PC-9 (cell line): Measurements from ENCODE around the gene FGF12. TPM values are rescaled to one million over a fixed set of nuclear protein-coding genes. Genes with fewer than 3 reads are reported as not detected.

ENCODE experiments used
- BruUV-seq: library from RNA; stranded (reverse); fragments of 400-500 nt; replicated peaks from 2 replicates; lab custom pipeline; 2021; lab: Mats Ljungman, UMichigan
- CTCF ChIA-PET: fragments of 300-600 bp; sonication (Branson Sonifier 250); formaldehyde crosslinking; loops from one replicate; lab custom pipeline; 2022; ENCODE audit warnings: antibody characterized with exemption; lab: Charles Lee
- POLR2A ChIA-PET: fragments of 300-600 bp; sonication (Branson Sonifier 250); formaldehyde crosslinking; loops from one replicate; lab custom pipeline; 2022; ENCODE audit warnings: antibody characterized with exemption; ENCODE audit not compliant: unreplicated experiment; lab: Charles Lee
- DNase-seq, 2 experiments: peaks; one replicate each; pipeline versions ENCODE4 v3.0.0 to v3.0.0-alpha.2; 2015 to 2022; ENCODE audit warnings: mixed read lengths in 1 of 2
- H2AFZ ChIP-seq: fragments of 200-600 bp; sonication (generic); 2 replicates; pipeline ENCODE4 v1.8.1; 2017; ENCODE audit warnings: antibody characterized with exemption
- H3F3A ChIP-seq: fragments of 200-600 bp; sonication (generic); 2 replicates; pipeline ENCODE4 v1.8.1; 2017; ENCODE audit warnings: antibody characterized with exemption, mild to moderate bottlenecking, low read depth; ENCODE audit not compliant: insufficient read depth
- H3K27ac ChIP-seq: fragments of 200-600 bp; sonication (generic); 2 replicates; pipeline ENCODE4 v1.6.1; 2016; ENCODE audit warnings: mixed run types
- H3K27me3 ChIP-seq: fragments of 200-600 bp; sonication (generic); 2 replicates; pipeline ENCODE4 v1.6.1; 2016; ENCODE audit warnings: low read depth, mixed run types; ENCODE audit not compliant: insufficient read depth
- H3K36me3 ChIP-seq: fragments of 200-600 bp; sonication (generic); 2 replicates; pipeline ENCODE4 v1.6.1; 2016; ENCODE audit warnings: low read depth, mixed run types
- H3K4me1 ChIP-seq: fragments of 200-600 bp; sonication (generic); replicated peaks from 2 replicates; pipeline ENCODE4 v1.6.1; 2016; ENCODE audit warnings: mixed run types; ENCODE audit not compliant: insufficient read depth
- H3K4me2 ChIP-seq: fragments of 200-600 bp; sonication (generic); 2 replicates; pipeline ENCODE4 v1.6.1; 2017; ENCODE audit warnings: mixed run types
- H3K4me3 ChIP-seq: fragments of 200-600 bp; sonication (generic); 2 replicates; pipeline ENCODE4 v1.6.1; 2016; ENCODE audit warnings: mixed run types
- H3K79me2 ChIP-seq: fragments of 200-600 bp; sonication (generic); 2 replicates; pipeline ENCODE4 v1.6.1; 2017; ENCODE audit warnings: low read depth, mixed run types
- H3K9me2 ChIP-seq: fragments of 200-600 bp; sonication (generic); 2 replicates; pipeline ENCODE4 v1.8.1; 2017; ENCODE audit warnings: mild to moderate bottlenecking; ENCODE audit not compliant: insufficient read depth
- H3K9me3 ChIP-seq: fragments of 200-600 bp; sonication (generic); 2 replicates; pipeline ENCODE4 v1.8.1; 2016; ENCODE audit warnings: low read depth; ENCODE audit not compliant: insufficient read depth
- H4K20me1 ChIP-seq: fragments of 200-600 bp; sonication (generic); 2 replicates; pipeline ENCODE4 v1.8.1; 2017; ENCODE audit not compliant: insufficient read depth
- EZH2 ChIP-seq: fragments of 200-600 bp; sonication (generic); IDR thresholded peaks from 2 replicates; pipeline ENCODE4 v1.8.0; 2017; ENCODE audit warnings: antibody characterized with exemption, low read depth
- intact Hi-C: fragments of 100-400 bp; cut with micrococcal nuclease; formaldehyde crosslinking; loops from one replicate; pipeline ENCODE4 v1.10.0; 2022; ENCODE audit not compliant: unreplicated experiment
- total RNA-seq: library from RNA; stranded (reverse); gene quantifications from 2 replicates; pipeline ENCODE4 v1.2.3, GENCODE V29; 2021
- TF ChIP-seq, protein P1 (sequence below): fragments of 200-600 bp; sonication (generic); conservative IDR thresholded peaks from 2 replicates; pipeline ENCODE4 v1.6.1; 2017; ENCODE audit warnings: mixed run types, antibody characterized with exemption, mild to moderate bottlenecking, moderate library complexity

FGF12 gene
- total RNA-seq, 1 experiment from 2014 or later = 10.9 TPM

DNA sequence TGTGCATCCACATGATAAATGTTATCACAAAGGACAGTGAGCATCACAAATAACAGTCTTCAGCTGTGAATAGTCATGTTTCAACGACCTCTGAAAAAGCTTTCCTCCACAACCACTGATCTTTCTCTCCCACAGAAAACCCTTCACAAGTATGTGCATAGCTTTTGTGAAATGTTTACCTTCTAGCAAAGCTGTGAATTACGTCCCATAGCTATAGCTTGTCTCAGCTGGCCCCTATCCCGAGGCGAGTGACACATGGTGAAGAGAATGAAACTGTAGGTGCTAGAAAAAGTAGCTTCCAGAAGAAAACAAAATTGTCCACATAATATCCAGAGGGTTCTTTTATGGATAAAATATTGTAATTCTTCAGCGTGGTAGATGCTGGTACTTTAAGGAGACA, 182.0 kb downstream of the FGF12 start:
- TF ChIP-seq EZH2 = no peak
- TF ChIP-seq, protein P1, sequence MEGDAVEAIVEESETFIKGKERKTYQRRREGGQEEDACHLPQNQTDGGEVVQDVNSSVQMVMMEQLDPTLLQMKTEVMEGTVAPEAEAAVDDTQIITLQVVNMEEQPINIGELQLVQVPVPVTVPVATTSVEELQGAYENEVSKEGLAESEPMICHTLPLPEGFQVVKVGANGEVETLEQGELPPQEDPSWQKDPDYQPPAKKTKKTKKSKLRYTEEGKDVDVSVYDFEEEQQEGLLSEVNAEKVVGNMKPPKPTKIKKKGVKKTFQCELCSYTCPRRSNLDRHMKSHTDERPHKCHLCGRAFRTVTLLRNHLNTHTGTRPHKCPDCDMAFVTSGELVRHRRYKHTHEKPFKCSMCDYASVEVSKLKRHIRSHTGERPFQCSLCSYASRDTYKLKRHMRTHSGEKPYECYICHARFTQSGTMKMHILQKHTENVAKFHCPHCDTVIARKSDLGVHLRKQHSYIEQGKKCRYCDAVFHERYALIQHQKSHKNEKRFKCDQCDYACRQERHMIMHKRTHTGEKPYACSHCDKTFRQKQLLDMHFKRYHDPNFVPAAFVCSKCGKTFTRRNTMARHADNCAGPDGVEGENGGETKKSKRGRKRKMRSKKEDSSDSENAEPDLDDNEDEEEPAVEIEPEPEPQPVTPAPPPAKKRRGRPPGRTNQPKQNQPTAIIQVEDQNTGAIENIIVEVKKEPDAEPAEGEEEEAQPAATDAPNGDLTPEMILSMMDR = no peak
- H3K4me2 ChIP-seq = no peak overlapping the region
- CTCF ChIA-PET = no interaction called here
- H3K79me2 ChIP-seq = no peaks in the 10 kb centered on the region
- no peak overlapping the region for H2AFZ ChIP-seq
- no peak overlapping the region for H3K4me3 ChIP-seq
- H3K9me2 ChIP-seq = no peaks in the 10 kb centered on the region
- BruUV-seq = no TSS peak
- H3K36me3 ChIP-seq = no peaks in the 10 kb centered on the region
- H4K20me1 ChIP-seq = no peaks in the 10 kb centered on the region
- H3K9me3 ChIP-seq = 0 out of 2 replicates have a peak, but pooled peaks cover 6% of the 10 kb centered on the region
- H3K4me1 ChIP-seq = no peaks in the 10 kb centered on the region
- DNase-seq = no peak
- intact Hi-C loops = no loop called here
- no peaks in the 10 kb centered on the region for H3K27me3 ChIP-seq
- no peak overlapping the region for H3K27ac ChIP-seq
- H3F3A ChIP-seq = no peaks in the 10 kb centered on the region
- POLR2A ChIA-PET = no interaction called here

DNA sequence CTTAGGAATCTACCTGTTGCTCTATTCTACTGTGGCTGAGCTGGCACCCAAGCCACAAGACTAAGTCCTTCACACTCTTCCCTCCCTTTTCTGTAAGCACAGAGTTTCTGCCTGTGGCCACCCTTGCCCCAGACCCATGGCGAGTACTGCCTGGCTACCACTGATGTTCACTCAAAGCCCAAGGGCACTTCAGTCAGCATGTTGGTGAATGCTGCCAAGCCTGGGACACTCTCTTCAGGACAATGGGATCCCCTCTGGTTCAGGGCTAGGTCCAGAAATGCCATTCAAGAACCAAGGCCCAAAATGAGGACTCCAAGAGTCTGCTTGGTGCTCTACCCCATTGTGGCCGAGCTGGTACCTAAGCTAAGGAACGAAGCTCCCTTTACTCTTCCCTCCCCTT, 184.2 kb downstream of the FGF12 start:
- no TSS peak for BruUV-seq
- no peaks in the 10 kb centered on the region for H3K27me3 ChIP-seq
- no peaks in the 10 kb centered on the region for H3F3A ChIP-seq
- no peak overlapping the region for H3K27ac ChIP-seq
- ChIA-PET POLR2A (no interaction called here), CTCF (no interaction called here)
- intact Hi-C loops = no loop called here
- H3K4me1 ChIP-seq = no peaks in the 10 kb centered on the region
- 0 out of 2 replicates have a peak, but pooled peaks cover 6% of the 10 kb centered on the region for H3K9me3 ChIP-seq
- DNase-seq = no peak
- TF ChIP-seq EZH2 = no peak
- TF ChIP-seq, protein P1 = no peak
- no peak overlapping the region for H2AFZ ChIP-seq
- no peaks in the 10 kb centered on the region for H3K9me2 ChIP-seq
- no peak overlapping the region for H3K4me3 ChIP-seq
- no peaks in the 10 kb centered on the region for H3K36me3 ChIP-seq
- no peak overlapping the region for H3K4me2 ChIP-seq
- H4K20me1 ChIP-seq = no peaks in the 10 kb centered on the region
- H3K79me2 ChIP-seq = no peaks in the 10 kb centered on the region

DNA sequence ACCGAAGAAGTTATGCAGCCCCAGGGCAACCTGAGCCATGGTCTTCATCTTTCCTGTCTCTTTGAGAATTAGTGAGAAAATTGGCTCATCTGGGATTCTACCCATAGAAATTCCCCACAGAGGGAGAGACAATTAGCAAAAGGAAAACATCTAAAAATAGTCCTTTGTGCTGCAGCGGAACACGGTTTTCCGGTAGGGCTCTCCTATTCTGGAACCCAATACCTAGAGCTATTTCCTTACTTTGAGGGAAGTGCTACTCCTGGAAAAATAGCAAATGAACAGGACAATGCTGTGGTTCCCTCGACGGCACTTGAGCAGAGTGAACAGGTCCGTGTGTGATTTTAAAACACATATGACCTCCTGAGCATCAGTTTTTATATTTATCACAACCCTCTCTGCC, 210.5 kb downstream of the FGF12 start:
- Histone ChIP-seq H3K27ac (no peak overlapping the region), H3F3A (no peaks in the 10 kb centered on the region), H3K4me2 (no peak overlapping the region), H3K4me3 (no peak overlapping the region), H3K36me3 (no peaks in the 10 kb centered on the region), H3K9me2 (no peaks in the 10 kb centered on the region), H3K79me2 (no peaks in the 10 kb centered on the region), H3K27me3 (no peaks in the 10 kb centered on the region), H3K4me1 (peaks cover 10% of the 10 kb centered on the region), H4K20me1 (0 out of 2 replicates have a peak, but pooled peaks cover 2% of the 10 kb centered on the region), H3K9me3 (no peaks in the 10 kb centered on the region), H2AFZ (no peak overlapping the region)
- ChIA-PET POLR2A (no interaction called here), CTCF (no interaction called here)
- intact Hi-C loops = no loop called here
- TF ChIP-seq, protein P1 = no peak
- DNase-seq = no peak
- no TSS peak for BruUV-seq
